ENCODE results near the gene IMP4. TPM values are rescaled to one million over a fixed set of nuclear protein-coding genes. Genes with fewer than 3 reads are reported as not detected.

IMP4 gene
- total RNA-seq, 2 experiments from 2014 or later: 81.7 to 88.1 TPM

DNA sequence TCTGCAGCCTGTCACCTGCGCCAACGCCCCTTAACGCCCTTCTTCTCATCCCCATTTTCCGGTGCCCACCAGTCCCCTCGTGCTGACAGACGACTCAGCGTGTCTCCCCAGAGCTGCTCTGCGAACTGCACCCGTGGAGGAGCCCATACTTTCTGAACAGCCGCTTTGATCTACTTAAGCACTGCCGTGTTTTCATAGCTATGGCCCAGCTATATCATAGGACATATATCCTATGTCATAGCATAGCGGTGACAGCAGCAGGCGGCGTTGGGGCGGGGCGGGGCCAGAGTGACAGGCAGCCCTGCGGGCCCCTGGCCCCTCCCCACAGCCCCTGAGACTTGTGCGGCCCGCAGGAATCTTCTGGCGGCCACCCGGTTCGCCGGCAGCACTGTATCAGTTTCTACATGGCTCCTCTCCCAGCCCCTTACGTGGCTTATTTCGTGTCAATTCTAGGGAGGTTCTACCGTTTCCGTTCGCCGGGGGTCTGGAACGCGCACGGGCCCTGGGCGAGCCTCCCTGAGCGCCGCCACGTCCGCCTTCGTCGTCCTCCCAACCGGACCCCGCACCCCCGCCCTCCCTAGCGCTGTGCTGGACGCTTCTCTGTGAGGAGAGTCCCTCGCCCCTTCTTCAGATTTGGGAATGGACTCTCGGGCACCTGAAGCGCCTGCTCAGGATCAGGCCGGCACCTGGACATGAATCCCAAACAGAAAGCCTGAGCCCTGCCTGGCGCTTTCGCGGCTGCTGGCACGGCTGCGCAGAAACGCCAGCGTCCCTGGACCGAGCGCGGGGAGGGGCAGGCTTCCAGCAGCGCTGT is 48.6 kb downstream of the IMP4 start:
- peak; percentile 95 for ATAC-seq (ENCODE audit: poor library complexity)
- peak in 13 of 14 experiments; percentile 30 to 75 (median 53) for DNase-seq
- H3K27ac Mint-ChIP-seq: peak overlapping the region; percentile 55
- Histone ChIP-seq H3K27ac (ENCODE audit: low read depth in 1 of 2, low read length in 2 of 2) (no peak overlapping the region), H3K4me1 (ENCODE audit: insufficient read depth, low read length) (peaks cover 19% of the 10 kb centered on the region), H3K27me3 (ENCODE audit: control insufficient read depth in 1 of 2, insufficient read depth in 2 of 2, low read length in 2 of 2) (no peaks in the 10 kb centered on the region), H3K4me3 (ENCODE audit: low read length) (peak overlapping the region; percentile 63), H3K36me3 (ENCODE audit: insufficient read depth, low read length) (no peaks in the 10 kb centered on the region), H3K9me3 (ENCODE audit: control insufficient read depth in 1 of 2, insufficient read depth in 1 of 2, low read length in 2 of 2) (no peaks in the 10 kb centered on the region)
- ChIA-PET POLR2A (interaction anchor here (1.5 to 1.7 kb wide), 2 partner anchors 12 to 49 kb away, joined by 7 read pairs; partner anchors contain the start of gene IMP4), CTCF (no interaction called here)
- TF ChIP-seq, protein P1, sequence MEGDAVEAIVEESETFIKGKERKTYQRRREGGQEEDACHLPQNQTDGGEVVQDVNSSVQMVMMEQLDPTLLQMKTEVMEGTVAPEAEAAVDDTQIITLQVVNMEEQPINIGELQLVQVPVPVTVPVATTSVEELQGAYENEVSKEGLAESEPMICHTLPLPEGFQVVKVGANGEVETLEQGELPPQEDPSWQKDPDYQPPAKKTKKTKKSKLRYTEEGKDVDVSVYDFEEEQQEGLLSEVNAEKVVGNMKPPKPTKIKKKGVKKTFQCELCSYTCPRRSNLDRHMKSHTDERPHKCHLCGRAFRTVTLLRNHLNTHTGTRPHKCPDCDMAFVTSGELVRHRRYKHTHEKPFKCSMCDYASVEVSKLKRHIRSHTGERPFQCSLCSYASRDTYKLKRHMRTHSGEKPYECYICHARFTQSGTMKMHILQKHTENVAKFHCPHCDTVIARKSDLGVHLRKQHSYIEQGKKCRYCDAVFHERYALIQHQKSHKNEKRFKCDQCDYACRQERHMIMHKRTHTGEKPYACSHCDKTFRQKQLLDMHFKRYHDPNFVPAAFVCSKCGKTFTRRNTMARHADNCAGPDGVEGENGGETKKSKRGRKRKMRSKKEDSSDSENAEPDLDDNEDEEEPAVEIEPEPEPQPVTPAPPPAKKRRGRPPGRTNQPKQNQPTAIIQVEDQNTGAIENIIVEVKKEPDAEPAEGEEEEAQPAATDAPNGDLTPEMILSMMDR (IDR thresholded peaks at IDR 0.05): no peak
- H3K4me3 Mint-ChIP-seq: peak overlapping the region; percentile 87
- intact Hi-C loops (cut with DNase I, micrococcal nuclease): no loop called here
- H3K36me3 Mint-ChIP-seq (ENCODE audit: low read depth): no peaks in the 10 kb centered on the region
- peaks cover 21% of the 10 kb centered on the region for H3K27me3 Mint-ChIP-seq
- peaks cover 13% of the 10 kb centered on the region for H3K4me1 Mint-ChIP-seq (ENCODE audit: low read depth)
- no peaks in the 10 kb centered on the region for H3K9me3 Mint-ChIP-seq

DNA sequence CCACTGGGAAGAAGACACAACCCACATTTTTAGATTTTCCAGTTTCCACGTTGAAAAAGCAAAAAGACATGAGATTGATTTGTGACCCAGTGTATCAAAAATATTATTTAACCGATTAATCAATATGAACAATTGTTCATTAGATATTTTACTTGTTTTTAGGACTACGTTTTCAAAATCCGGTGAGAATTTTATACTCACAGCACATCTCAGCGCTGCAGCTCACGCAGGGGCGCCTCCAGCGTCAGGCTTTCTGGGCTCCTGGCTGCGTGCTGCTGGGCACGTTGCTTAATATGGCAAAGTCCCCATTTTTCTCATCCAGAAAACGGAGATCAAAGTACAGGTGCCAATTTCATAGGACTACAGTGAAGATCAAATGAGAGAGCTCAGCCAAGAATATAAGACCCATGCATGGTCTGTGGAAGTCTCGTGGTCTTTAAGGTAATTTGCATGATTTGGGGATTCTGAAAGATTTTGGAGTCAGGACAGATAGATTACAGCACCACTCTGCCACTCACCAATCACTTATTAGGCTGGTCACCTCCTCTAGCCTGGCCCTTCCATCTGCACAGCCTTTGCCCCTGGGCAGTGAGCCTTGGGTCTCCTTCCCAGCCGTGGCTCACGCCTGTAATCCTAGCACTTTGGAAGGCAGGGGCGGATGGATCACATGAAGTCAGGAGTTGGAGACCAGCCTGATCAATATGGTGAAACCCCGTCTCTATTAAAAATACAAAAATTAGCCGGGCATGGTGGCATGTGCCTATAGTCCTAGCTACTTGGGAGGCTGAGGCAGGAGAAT is 49.4 kb downstream of the IMP4 start:
- DNase-seq (no peak), ATAC-seq (ENCODE audit: poor library complexity) (no peak)
- no peak overlapping the region for H3K27ac Mint-ChIP-seq
- Histone ChIP-seq H3K4me3 (ENCODE audit: low read length) (peak overlapping the region; percentile 63), H3K4me1 (ENCODE audit: insufficient read depth, low read length) (peaks cover 19% of the 10 kb centered on the region), H3K36me3 (ENCODE audit: insufficient read depth, low read length) (no peaks in the 10 kb centered on the region), H3K27ac (ENCODE audit: low read depth in 1 of 2, low read length in 2 of 2) (no peak overlapping the region), H3K9me3 (ENCODE audit: control insufficient read depth in 1 of 2, insufficient read depth in 1 of 2, low read length in 2 of 2) (no peaks in the 10 kb centered on the region), H3K27me3 (ENCODE audit: control insufficient read depth in 1 of 2, insufficient read depth in 2 of 2, low read length in 2 of 2) (no peaks in the 10 kb centered on the region)
- no peaks in the 10 kb centered on the region for H3K9me3 Mint-ChIP-seq
- TF ChIP-seq, protein P1 (IDR thresholded peaks at IDR 0.05): no peak
- CTCF ChIA-PET: no interaction called here
- no peaks in the 10 kb centered on the region for H3K36me3 Mint-ChIP-seq (ENCODE audit: low read depth)
- peak overlapping the region; percentile 87 for H3K4me3 Mint-ChIP-seq
- POLR2A ChIA-PET: interaction anchor here (1.5 kb wide), 1 partner anchor 50 kb away, joined by 7 read pairs; the partner anchor contains the start of gene IMP4
- H3K4me1 Mint-ChIP-seq (ENCODE audit: low read depth): peaks cover 13% of the 10 kb centered on the region
- intact Hi-C loops (cut with DNase I, micrococcal nuclease): no loop called here
- H3K27me3 Mint-ChIP-seq: peaks cover 23% of the 10 kb centered on the region

DNA sequence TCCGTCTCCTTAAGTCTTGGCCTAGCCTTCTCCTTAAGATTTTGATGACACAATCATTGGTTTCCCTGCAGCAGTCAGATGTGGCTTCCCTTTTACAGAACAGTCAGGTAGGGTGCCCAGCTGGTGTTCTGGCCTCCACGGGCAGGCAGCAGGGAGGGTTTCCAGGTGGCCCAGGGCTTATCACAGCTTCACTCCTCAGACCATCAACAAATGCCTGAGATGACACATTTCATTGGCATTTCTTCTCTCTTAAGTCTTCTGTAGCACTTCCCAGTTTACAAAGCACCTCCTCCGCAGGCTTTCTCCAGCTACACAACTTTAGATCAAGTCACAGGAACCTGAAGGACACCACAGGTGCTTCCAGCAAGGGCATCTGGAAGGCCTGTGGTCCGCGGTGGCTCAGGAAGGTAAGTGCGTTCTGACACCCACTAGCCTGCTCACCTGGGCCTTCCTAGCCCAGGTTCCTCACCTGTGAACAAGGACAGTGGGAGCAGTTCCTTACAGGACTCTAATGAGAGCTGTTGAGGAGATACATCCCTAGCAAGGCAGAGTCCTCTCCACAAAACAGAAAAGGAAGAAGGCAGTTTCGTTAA is 50.7 kb downstream of the IMP4 start:
- Histone ChIP-seq H3K27me3 (ENCODE audit: control insufficient read depth in 1 of 2, insufficient read depth in 2 of 2, low read length in 2 of 2) (no peaks in the 10 kb centered on the region), H3K4me3 (ENCODE audit: low read length) (no peak overlapping the region), H3K27ac (ENCODE audit: low read depth in 1 of 2, low read length in 2 of 2) (no peak overlapping the region), H3K36me3 (ENCODE audit: insufficient read depth, low read length) (no peaks in the 10 kb centered on the region), H3K9me3 (ENCODE audit: control insufficient read depth in 1 of 2, insufficient read depth in 1 of 2, low read length in 2 of 2) (no peaks in the 10 kb centered on the region), H3K4me1 (ENCODE audit: insufficient read depth, low read length) (peaks cover 19% of the 10 kb centered on the region)
- Mint-ChIP-seq H3K4me1 (ENCODE audit: low read depth) (peaks cover 13% of the 10 kb centered on the region), H3K9me3 (no peaks in the 10 kb centered on the region), H3K36me3 (ENCODE audit: low read depth) (no peaks in the 10 kb centered on the region), H3K4me3 (peak overlapping the region; percentile 38), H3K27ac (no peak overlapping the region), H3K27me3 (peaks cover 28% of the 10 kb centered on the region)
- no peak for DNase-seq
- no peak for ATAC-seq (ENCODE audit: poor library complexity)
- ChIA-PET POLR2A (no interaction called here), CTCF (no interaction called here)
- intact Hi-C loops (cut with DNase I, micrococcal nuclease): no loop called here
- TF ChIP-seq, protein P1 (IDR thresholded peaks at IDR 0.05): no peak

Other genes with a start within 250 kb of the IMP4 start
- not detected for gene POTEF, start 213.7 kb upstream of the IMP4 start, total RNA-seq
- under 1 TPM; 0.38 to 0.56 TPM for gene CCDC74B, start 197.8 kb upstream of the IMP4 start, total RNA-seq
- gene SMPD4, start 161.3 kb upstream of the IMP4 start, total RNA-seq: 10 to 100 TPM; 81.2 to 89.9 TPM
- 100 to 1,000 TPM; 229 to 254 TPM for gene MZT2B, start 160.6 kb upstream of the IMP4 start, total RNA-seq
- gene TUBA3E, start 144.5 kb upstream of the IMP4 start, total RNA-seq: not detected
- gene PTPN18, start 13.2 kb downstream of the IMP4 start, total RNA-seq: 10 to 100 TPM; 27.6 to 27.8 TPM
- not detected for gene POTEI, start 166.4 kb downstream of the IMP4 start, total RNA-seq
- not detected for gene CFC1B, start 178.3 kb downstream of the IMP4 start, total RNA-seq